ENCODE data around the gene INTS6L.

The INTS6L gene

GRCh38 chrX:135629342-135629741, 108.9 kb downstream of the INTS6L start:
- H3K27ac ChIP-seq = no peak overlapping the region
- no peak overlapping the region for H3K4me3 ChIP-seq
- TF ChIP-seq, protein P1, sequence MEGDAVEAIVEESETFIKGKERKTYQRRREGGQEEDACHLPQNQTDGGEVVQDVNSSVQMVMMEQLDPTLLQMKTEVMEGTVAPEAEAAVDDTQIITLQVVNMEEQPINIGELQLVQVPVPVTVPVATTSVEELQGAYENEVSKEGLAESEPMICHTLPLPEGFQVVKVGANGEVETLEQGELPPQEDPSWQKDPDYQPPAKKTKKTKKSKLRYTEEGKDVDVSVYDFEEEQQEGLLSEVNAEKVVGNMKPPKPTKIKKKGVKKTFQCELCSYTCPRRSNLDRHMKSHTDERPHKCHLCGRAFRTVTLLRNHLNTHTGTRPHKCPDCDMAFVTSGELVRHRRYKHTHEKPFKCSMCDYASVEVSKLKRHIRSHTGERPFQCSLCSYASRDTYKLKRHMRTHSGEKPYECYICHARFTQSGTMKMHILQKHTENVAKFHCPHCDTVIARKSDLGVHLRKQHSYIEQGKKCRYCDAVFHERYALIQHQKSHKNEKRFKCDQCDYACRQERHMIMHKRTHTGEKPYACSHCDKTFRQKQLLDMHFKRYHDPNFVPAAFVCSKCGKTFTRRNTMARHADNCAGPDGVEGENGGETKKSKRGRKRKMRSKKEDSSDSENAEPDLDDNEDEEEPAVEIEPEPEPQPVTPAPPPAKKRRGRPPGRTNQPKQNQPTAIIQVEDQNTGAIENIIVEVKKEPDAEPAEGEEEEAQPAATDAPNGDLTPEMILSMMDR (IDR thresholded peaks at IDR 0.05) = no peak
- DNase-seq (ENCODE audit: low spot score) = no peak

Data from coronary artery (tissue), 2 donors.